Suprapubic skin (tissue), 4 donors: ENCODE measurements around the gene XXYLT1. TPM values are rescaled to one million over a fixed set of nuclear protein-coding genes. Genes with fewer than 3 reads are reported as not detected.

Source experiments
- DNase-seq, 2 donors: peaks; one replicate each; pipeline ENCODE4 v3.0.0-alpha.2; 2019; ENCODE audit warnings: low spot score in 2 of 2
- H3K27ac ChIP-seq: fragments of 200-600 bp; sonication (generic); one replicate; pipeline ENCODE4 v1.5.1; 2019
- H3K27me3 ChIP-seq: fragments of 200-600 bp; sonication (generic); one replicate; pipeline ENCODE4 v1.5.1; 2019
- H3K36me3 ChIP-seq: fragments of 200-600 bp; sonication (generic); one replicate; pipeline ENCODE4 v1.5.1; 2019
- H3K4me1 ChIP-seq: fragments of 200-600 bp; sonication (generic); one replicate; pipeline ENCODE4 v1.5.1; 2019
- H3K4me3 ChIP-seq: fragments of 200-600 bp; sonication (generic); one replicate; pipeline ENCODE4 v1.5.1; 2019; ENCODE audit warnings: mild to moderate bottlenecking
- H3K9me3 ChIP-seq: fragments of 200-600 bp; sonication (generic); one replicate; pipeline ENCODE4 v1.5.1; 2019
- CTCF ChIP-seq, 2 donors: fragments of 200-600 bp in 1 of 2; fragments of 450-650 bp in 1 of 2; sonication (generic) in 1 of 2; IDR thresholded peaks; one replicate each; pipeline ENCODE4 v1.5.1; 2016 to 2019; ENCODE audit warnings: antibody characterized with exemption in 2 of 2, mild to moderate bottlenecking in 1 of 2, moderate library complexity in 1 of 2
- EP300 ChIP-seq: sonication (generic); formaldehyde crosslinking; IDR thresholded peaks from one replicate; pipeline ENCODE4 v1.6.1; 2017; ENCODE audit warnings: antibody characterized with exemption
- POLR2A ChIP-seq, 2 donors: fragments of 450-650 bp; IDR thresholded peaks; one replicate each; pipeline ENCODE4 v1.6.1; 2017; ENCODE audit warnings: antibody characterized with exemption in 2 of 2, mild to moderate bottlenecking in 2 of 2, moderate library complexity in 2 of 2
- POLR2AphosphoS5 ChIP-seq, 3 donors: sonication (generic); formaldehyde crosslinking; IDR thresholded peaks; one replicate each; pipeline ENCODE4 v1.6.1; 2017; ENCODE audit warnings: antibody characterized with exemption in 3 of 3
- WGBS: methylation state at CpG from one replicate; pipeline ENCODE4 v1.1.5; 2018; 5-methylcytosine and 5-hydroxymethylcytosine counted together
- total RNA-seq, 4 donors: library from RNA; depleted of rRNA; stranded (reverse); fragments of >200 nt; gene quantifications; one replicate each; pipeline ENCODE4 v1.1.0, GENCODE V29; 2016

XXYLT1 gene
- total RNA-seq, 4 donors from 2014 or later: 8.0 to 19.4 (median 13.2) TPM

DNA sequence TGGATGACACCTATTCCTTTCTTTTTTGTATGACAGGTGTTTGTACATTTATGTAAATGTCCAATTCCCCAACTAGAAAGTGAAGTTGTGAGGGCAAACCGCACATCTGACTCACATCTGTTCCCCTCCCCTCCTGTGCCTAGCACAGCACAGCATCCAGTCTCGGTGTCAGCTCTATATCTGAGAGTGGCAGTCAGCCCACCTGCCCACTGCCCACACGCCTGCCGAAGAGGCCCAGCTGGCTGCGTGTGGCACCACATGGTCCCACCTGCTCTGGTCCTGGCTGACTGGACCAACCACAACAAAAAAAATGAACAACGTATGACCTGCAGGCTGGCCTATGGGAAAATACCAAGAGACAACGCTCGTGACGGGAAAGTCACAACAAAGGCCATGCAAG lies 62.8 kb downstream of the XXYLT1 start:
- H3K4me3 ChIP-seq: no peak overlapping the region
- TF ChIP-seq POLR2A (IDR thresholded peaks at IDR 0.05) (no peak), POLR2AphosphoS5 (IDR thresholded peaks at IDR 0.05) (no peak), EP300 (no peak), CTCF (IDR thresholded peaks at IDR 0.05) (no peak)
- no peak for DNase-seq
- WGBS: 81% methylated on average over 9 of the region's 9 CpGs
- no peaks in the 10 kb centered on the region for H3K36me3 ChIP-seq
- no peaks in the 10 kb centered on the region for H3K27me3 ChIP-seq
- peaks cover 39% of the 10 kb centered on the region for H3K4me1 ChIP-seq
- peak overlapping the region; percentile 91 for H3K27ac ChIP-seq
- no peaks in the 10 kb centered on the region for H3K9me3 ChIP-seq

- no peak for DNase-seq
- Histone ChIP-seq H3K36me3 (no peaks in the 10 kb centered on the region), H3K4me1 (peaks cover 39% of the 10 kb centered on the region), H3K27me3 (no peaks in the 10 kb centered on the region), H3K27ac (peak overlapping the region; percentile 91), H3K9me3 (no peaks in the 10 kb centered on the region), H3K4me3 (no peak overlapping the region)
- TF ChIP-seq POLR2AphosphoS5 (IDR thresholded peaks at IDR 0.05): no peak
- no peak for TF ChIP-seq CTCF (IDR thresholded peaks at IDR 0.05)
- TF ChIP-seq EP300: no peak
- TF ChIP-seq POLR2A (IDR thresholded peaks at IDR 0.05): no peak
- 76% methylated on average over 2 of the region's 3 CpGs for WGBS
Measured at GRCh38 chr3:195207731-195208130, 63.2 kb downstream of the XXYLT1 start.

DNA sequence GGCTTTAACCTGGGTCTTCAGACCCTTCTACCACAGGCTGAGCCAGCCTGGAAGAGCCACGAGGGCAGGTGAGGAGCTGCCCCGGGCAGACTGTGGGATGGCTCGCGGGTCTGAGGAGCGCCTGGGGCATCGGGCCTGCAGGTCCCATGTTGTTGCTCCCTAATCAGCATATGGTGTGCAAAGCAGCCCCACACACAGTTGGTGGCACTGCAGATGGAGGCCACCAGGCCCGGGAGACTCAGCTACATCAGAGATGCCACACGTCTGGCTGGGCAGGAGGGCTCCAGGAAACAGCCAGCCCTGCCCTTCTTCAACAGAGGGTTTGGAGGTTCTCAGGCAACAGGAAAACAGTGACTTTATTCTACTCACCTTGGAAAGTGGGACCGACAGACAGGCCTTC lies 63.9 kb downstream of the XXYLT1 start:
- Histone ChIP-seq H3K9me3 (no peaks in the 10 kb centered on the region), H3K4me1 (peaks cover 39% of the 10 kb centered on the region), H3K27me3 (no peaks in the 10 kb centered on the region), H3K36me3 (no peaks in the 10 kb centered on the region), H3K4me3 (no peak overlapping the region), H3K27ac (no peak overlapping the region)
- no peak for DNase-seq
- no peak for TF ChIP-seq CTCF (IDR thresholded peaks at IDR 0.05)
- TF ChIP-seq EP300: no peak
- TF ChIP-seq POLR2AphosphoS5 (IDR thresholded peaks at IDR 0.05): no peak
- TF ChIP-seq POLR2A (IDR thresholded peaks at IDR 0.05): no peak
- 92% methylated on average over 8 of the region's 9 CpGs for WGBS

- peaks cover 33% of the 10 kb centered on the region for H3K4me1 ChIP-seq
- H3K9me3 ChIP-seq: no peaks in the 10 kb centered on the region
- H3K36me3 ChIP-seq: no peaks in the 10 kb centered on the region
- H3K27ac ChIP-seq: peak overlapping the region; percentile 23
- H3K27me3 ChIP-seq: no peaks in the 10 kb centered on the region
- no peak overlapping the region for H3K4me3 ChIP-seq
- no peak for DNase-seq
- TF ChIP-seq EP300 (no peak), POLR2AphosphoS5 (IDR thresholded peaks at IDR 0.05) (no peak), POLR2A (IDR thresholded peaks at IDR 0.05) (no peak), CTCF (IDR thresholded peaks at IDR 0.05) (no peak)
- 55% methylated on average over 13 of the region's 13 CpGs for WGBS
Measured at GRCh38 chr3:195204360-195205163, 66.4 kb downstream of the XXYLT1 start.

GRCh38 chr3:195203606-195204005 lies 67.4 kb downstream of the XXYLT1 start:
- H3K27ac ChIP-seq: peak overlapping the region; percentile 23
- H3K4me1 ChIP-seq: peaks cover 23% of the 10 kb centered on the region
- H3K36me3 ChIP-seq: no peaks in the 10 kb centered on the region
- no peaks in the 10 kb centered on the region for H3K9me3 ChIP-seq
- H3K4me3 ChIP-seq: no peak overlapping the region
- TF ChIP-seq CTCF (IDR thresholded peaks at IDR 0.05) (no peak), POLR2A (IDR thresholded peaks at IDR 0.05) (no peak), POLR2AphosphoS5 (IDR thresholded peaks at IDR 0.05) (no peak), EP300 (no peak)
- WGBS: 95% methylated on average over 6 of the region's 6 CpGs
- no peak for DNase-seq
- H3K27me3 ChIP-seq: no peaks in the 10 kb centered on the region
